Measurements from ENCODE around the gene ADTRP. TPM values are rescaled to one million over a fixed set of nuclear protein-coding genes. Genes with fewer than 3 reads are reported as not detected.

The ADTRP gene
- total RNA-seq, 4 donors from 2014 or later = not detected

GRCh38 chr6:11774426-11774825, 4.2 kb downstream of the ADTRP start:
- no peak overlapping the region for H3K4me3 ChIP-seq
- TF ChIP-seq POLR2A (IDR thresholded peaks at IDR 0.05) (no peak), CTCF (IDR thresholded peaks at IDR 0.05) (no peak)
- intact Hi-C loops (cut with DNase I; ENCODE audit: low total_unique reads) = no loop called here
- no peak for DNase-seq
- no peak overlapping the region for H3K27ac ChIP-seq
- H3K36me3 ChIP-seq = no peaks in the 10 kb centered on the region
- H3K4me1 ChIP-seq = no peaks in the 10 kb centered on the region
- no peaks in the 10 kb centered on the region for H3K9me3 ChIP-seq
- H3K27me3 ChIP-seq = no peaks in the 10 kb centered on the region

DNA sequence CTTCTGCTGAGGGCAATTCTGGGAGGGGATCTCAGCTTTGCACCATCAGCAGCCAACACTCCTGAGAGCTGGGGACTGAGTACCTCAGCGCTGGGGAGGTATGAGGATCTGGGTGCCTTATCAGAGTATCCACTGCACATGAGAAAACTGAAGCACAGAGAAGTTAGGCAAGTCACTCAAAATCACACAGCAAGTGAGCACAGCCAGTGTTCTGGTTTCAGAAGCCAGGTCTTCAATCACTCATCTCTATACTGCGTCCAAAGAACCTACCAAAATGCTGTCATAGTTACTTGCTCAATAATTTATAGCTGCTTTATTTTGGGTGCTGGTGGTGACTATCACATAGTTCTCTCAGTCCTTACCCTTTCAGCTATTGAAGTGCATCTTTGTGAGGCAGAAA, 5.0 kb downstream of the ADTRP start:
- H3K4me1 ChIP-seq = no peaks in the 10 kb centered on the region
- H3K27me3 ChIP-seq = no peaks in the 10 kb centered on the region
- H3K9me3 ChIP-seq = no peaks in the 10 kb centered on the region
- no peak overlapping the region for H3K27ac ChIP-seq
- DNase-seq = no peak
- no peak overlapping the region for H3K4me3 ChIP-seq
- H3K36me3 ChIP-seq = no peaks in the 10 kb centered on the region
- TF ChIP-seq POLR2A (IDR thresholded peaks at IDR 0.05) (no peak), CTCF (IDR thresholded peaks at IDR 0.05) (no peak)
- intact Hi-C loops (cut with DNase I; ENCODE audit: low total_unique reads) = no loop called here

DNA sequence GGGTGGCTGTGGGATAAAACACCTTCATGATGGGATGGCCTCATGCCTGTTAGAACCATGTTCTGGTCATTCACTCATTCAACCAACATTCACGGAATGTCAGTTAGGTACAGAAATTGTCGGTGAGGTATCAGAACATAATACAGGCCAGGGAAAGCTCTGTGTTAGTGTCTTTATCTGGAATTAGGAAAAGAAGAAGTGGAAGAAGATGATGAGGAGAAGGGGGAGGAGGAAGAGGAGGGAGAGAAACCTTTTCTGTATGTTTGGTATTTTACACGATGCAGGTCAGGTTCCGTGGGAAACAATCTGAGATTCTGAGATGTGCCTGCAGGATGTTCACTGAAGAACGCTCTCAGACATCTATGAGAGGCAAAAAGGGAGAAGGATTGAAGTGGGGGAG, 5.6 kb downstream of the ADTRP start:
- Histone ChIP-seq H3K4me1 (no peaks in the 10 kb centered on the region), H3K36me3 (no peaks in the 10 kb centered on the region), H3K27ac (no peak overlapping the region), H3K4me3 (no peak overlapping the region), H3K9me3 (no peaks in the 10 kb centered on the region), H3K27me3 (no peaks in the 10 kb centered on the region)
- TF ChIP-seq CTCF (IDR thresholded peaks at IDR 0.05) (no peak), POLR2A (IDR thresholded peaks at IDR 0.05) (no peak)
- intact Hi-C loops (cut with DNase I; ENCODE audit: low total_unique reads) = no loop called here
- DNase-seq = no peak

- Histone ChIP-seq H3K9me3 (no peaks in the 10 kb centered on the region), H3K36me3 (no peaks in the 10 kb centered on the region), H3K27me3 (no peaks in the 10 kb centered on the region), H3K4me3 (no peak overlapping the region), H3K4me1 (no peaks in the 10 kb centered on the region), H3K27ac (peak overlapping the region; percentile 53 to 91)
- peak; percentile 27 to 33 for DNase-seq
- TF ChIP-seq CTCF (IDR thresholded peaks at IDR 0.05) (no peak), POLR2A (IDR thresholded peaks at IDR 0.05) (no peak)
- intact Hi-C loops (cut with DNase I; ENCODE audit: low total_unique reads) = no loop called here
These were observed 6.3 kb downstream of the ADTRP start for GRCh38 chr6:11772109-11772825.

DNA sequence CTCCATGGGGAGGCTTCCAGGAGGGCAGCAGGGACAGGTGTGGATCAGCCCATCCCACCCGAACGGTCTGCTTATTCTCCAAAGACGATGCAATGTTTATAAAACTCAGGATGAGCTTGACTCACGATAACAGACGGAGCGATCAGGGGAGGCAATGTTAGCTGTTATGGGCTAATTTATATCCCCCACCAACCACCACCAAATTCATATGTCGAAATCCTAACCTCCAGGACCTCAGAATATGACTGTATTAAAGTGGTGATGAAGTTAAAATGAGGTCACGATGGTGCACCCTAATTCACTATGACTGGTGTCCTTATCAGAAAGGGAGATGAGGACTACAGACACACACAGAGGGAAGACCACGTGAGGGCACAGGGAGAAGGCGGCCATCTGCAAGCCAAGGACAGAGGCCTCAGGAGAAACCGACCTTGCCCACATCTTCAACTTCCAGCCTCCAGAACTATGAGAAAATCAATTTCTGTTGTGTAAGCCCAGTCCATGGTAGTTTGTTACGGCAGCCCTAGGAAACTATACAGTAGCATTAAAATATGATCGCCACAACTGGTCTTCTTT, 7.0 kb downstream of the ADTRP start:
- intact Hi-C loops (cut with DNase I; ENCODE audit: low total_unique reads) = no loop called here
- no peaks in the 10 kb centered on the region for H3K27me3 ChIP-seq
- no peaks in the 10 kb centered on the region for H3K9me3 ChIP-seq
- DNase-seq = no peak
- peak overlapping the region; percentile 87 to 91 for H3K27ac ChIP-seq
- no peak overlapping the region for H3K4me3 ChIP-seq
- TF ChIP-seq POLR2A (IDR thresholded peaks at IDR 0.05) = no peak
- TF ChIP-seq CTCF (IDR thresholded peaks at IDR 0.05) = no peak
- no peaks in the 10 kb centered on the region for H3K4me1 ChIP-seq
- no peaks in the 10 kb centered on the region for H3K36me3 ChIP-seq

All from uterus (tissue), 4 donors.